Lung (tissue), 12 donors: Measurements from ENCODE around the gene CLPX. TPM values are rescaled to one million over a fixed set of nuclear protein-coding genes. Genes with fewer than 3 reads are reported as not detected.

ENCODE experiments used
- ATAC-seq: fragments of 200-7000 bp; cut with Tn5 transposase; one replicate; pipeline ENCODE4 v1.9.1; 2020; ENCODE audit warnings: moderate number of reproducible peaks; ENCODE audit not compliant: insufficient read depth, low FRiP score
- DNase-seq, 3 donors: peaks; one replicate each; pipeline ENCODE4 v3.0.0-alpha.2; 2013 to 2017
- H3K27ac ChIP-seq, 2 donors: one replicate each; pipeline ENCODE4 v1.5.1; 2013; ENCODE audit warnings: mild to moderate bottlenecking in 2 of 2, moderate library complexity in 2 of 2, control low read depth in 1 of 2, inconsistent platforms in 1 of 2, low read depth in 1 of 2, low read length in 1 of 2
- H3K27me3 ChIP-seq, 3 donors: one replicate each; pipeline ENCODE4 v1.5.1; 2013; ENCODE audit warnings: low read length in 2 of 3; ENCODE audit not compliant: control insufficient read depth in 3 of 3, insufficient read depth in 3 of 3
- H3K36me3 ChIP-seq, 4 donors: one replicate each; pipeline ENCODE4 v1.5.1; 2013; ENCODE audit warnings: low read length in 4 of 4, mild to moderate bottlenecking in 1 of 4, moderate library complexity in 1 of 4; ENCODE audit not compliant: control insufficient read depth in 4 of 4, insufficient read depth in 4 of 4
- H3K4me1 ChIP-seq, 5 donors: one replicate each; pipeline ENCODE4 v1.5.1; 2013; ENCODE audit warnings: low read length in 5 of 5, mild to moderate bottlenecking in 2 of 5, moderate library complexity in 1 of 5; ENCODE audit not compliant: control insufficient read depth in 5 of 5, insufficient read depth in 5 of 5
- H3K4me3 ChIP-seq: one replicate; pipeline ENCODE4 v1.5.1; 2013; ENCODE audit warnings: mild to moderate bottlenecking, control low read depth, moderate library complexity
- H3K9ac ChIP-seq, 2 donors: one replicate each; pipeline ENCODE4 v1.5.1; 2013; ENCODE audit warnings: low read length in 2 of 2, control low read depth in 1 of 2; ENCODE audit not compliant: insufficient read depth in 1 of 2
- H3K9me3 ChIP-seq, 4 donors: one replicate each; pipeline ENCODE4 v1.5.1; 2013; ENCODE audit warnings: low read length in 3 of 4, mild to moderate bottlenecking in 1 of 4, moderate library complexity in 1 of 4; ENCODE audit not compliant: control insufficient read depth in 4 of 4, insufficient read depth in 3 of 4
- CTCF ChIP-seq: IDR thresholded peaks from 2 replicates; pipeline ENCODE4 v1.5.1; 2012; ENCODE audit warnings: mild to moderate bottlenecking; ENCODE audit errors: control extremely low read depth, extremely low read depth
- WGBS, 2 donors: extraction: QIAGEN DNeasy Blood & Tissue Kit; methylation state at CpG; one replicate each; pipeline ENCODE4 v1.1.7; 2013; 5-methylcytosine and 5-hydroxymethylcytosine counted together
- polyA plus RNA-seq, 2 donors: library from polyadenylated mRNA; stranded (reverse); fragments of 200-250 nt; gene quantifications; one replicate each; pipeline ENCODE4 v1.2.1, GENCODE V29; 2013
- total RNA-seq, 2 donors: library from RNA; depleted of rRNA in 1 of 2; stranded (reverse); fragments of >200 nt in 1 of 2; gene quantifications; one replicate each; pipeline ENCODE4 v1.2.1, GENCODE V29; 2014 to 2021
- donor health status: control.
- donor health status: control.
- donor health status: Bipolar disorder and iron deficiency.
- donor health status: healthy.
- donor health status: DM: yes; HTN: yes; CAD: no.

The CLPX gene
- total and polyA plus RNA-seq, 4 donors: 11.2 to 93.6 (median 31.3) TPM

DNA sequence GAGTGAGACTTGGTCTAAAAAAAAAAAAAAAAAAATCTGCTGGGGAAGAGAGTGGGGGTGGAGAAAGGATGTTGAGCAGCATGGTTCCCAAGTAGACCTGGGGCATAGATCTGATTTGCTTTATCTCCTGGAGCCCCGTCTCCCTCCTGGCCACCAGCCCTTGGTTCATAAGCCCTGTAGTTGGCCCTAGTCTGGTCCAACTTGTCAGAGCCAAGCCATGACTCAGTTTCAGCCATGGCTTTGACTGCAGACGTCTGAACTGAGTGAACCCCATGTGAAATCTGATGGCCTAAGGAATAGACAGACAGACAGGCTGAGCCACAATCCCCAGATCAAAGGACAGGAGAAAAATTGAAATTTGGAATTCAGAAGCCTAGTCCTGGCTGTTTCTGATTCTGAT is 28.1 kb upstream of the CLPX start:
- ATAC-seq: no peak
- 88 to 90% methylated on average over 2 of the region's 2 CpGs for WGBS, 2 donors
- Histone ChIP-seq H3K27ac (no peak overlapping the region), H3K36me3 (no peaks in the 10 kb centered on the region), H3K4me3 (no peak overlapping the region), H3K9me3 (no peaks in the 10 kb centered on the region), H3K9ac (no peak overlapping the region), H3K4me1 (peaks cover 0 to 33% (median 6%) of the 10 kb centered on the region in 5 donors), H3K27me3 (no peaks in the 10 kb centered on the region)
- no peak for TF ChIP-seq CTCF
- no peak for DNase-seq

GRCh38 chr15:65212097-65212496 is 27.0 kb upstream of the CLPX start:
- Histone ChIP-seq H3K27me3 (no peaks in the 10 kb centered on the region), H3K4me1 (peaks cover 0 to 33% (median 6%) of the 10 kb centered on the region in 5 donors), H3K27ac (no peak overlapping the region), H3K9me3 (no peaks in the 10 kb centered on the region), H3K9ac (no peak overlapping the region), H3K4me3 (no peak overlapping the region), H3K36me3 (no peaks in the 10 kb centered on the region)
- peak in 1 of 3 donors; percentile 11 for DNase-seq
- ATAC-seq: no peak
- TF ChIP-seq CTCF: no peak
- WGBS, 2 donors: 63 to 73% methylated on average over 5 of the region's 5 CpGs

DNA sequence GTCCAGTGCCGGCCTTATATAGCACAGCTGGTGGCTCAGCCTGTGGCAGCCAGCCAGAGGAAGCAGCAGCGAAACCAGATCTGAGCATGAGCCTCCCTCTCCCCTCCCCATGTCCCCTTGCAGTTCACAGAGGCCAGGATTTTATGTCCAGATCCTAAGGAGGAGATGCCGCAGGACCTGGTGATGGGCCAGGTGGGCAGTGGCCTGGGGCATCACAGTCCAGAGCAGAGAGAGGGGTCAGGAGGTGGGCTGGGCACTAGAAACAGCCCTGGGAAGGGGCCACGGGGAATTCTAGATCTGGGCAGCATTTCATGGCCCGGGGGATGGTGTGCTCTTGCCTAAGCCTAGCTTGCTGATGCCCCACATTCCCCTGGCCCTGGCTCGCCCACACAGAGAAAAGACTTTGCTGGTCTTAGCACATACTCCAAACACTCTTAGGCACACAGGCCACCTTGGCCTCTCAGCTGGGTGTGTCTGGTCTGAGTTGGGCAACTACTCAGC is 26.4 kb upstream of the CLPX start:
- ATAC-seq: no peak
- 55 to 77% methylated on average over 6 of the region's 6 CpGs for WGBS, 2 donors

More for the DNA sequence above, 26.4 kb upstream of the CLPX start:
- Histone ChIP-seq H3K27me3 (no peaks in the 10 kb centered on the region), H3K27ac (no peak overlapping the region), H3K4me1 (peaks cover 0 to 33% (median 6%) of the 10 kb centered on the region in 5 donors), H3K36me3 (no peaks in the 10 kb centered on the region), H3K9me3 (no peaks in the 10 kb centered on the region), H3K9ac (no peak overlapping the region), H3K4me3 (no peak overlapping the region)
- TF ChIP-seq CTCF: no peak
- DNase-seq: peak; percentile 92 to 95 (median 95)
